ENCODE data around the gene SLC44A3.

DNA sequence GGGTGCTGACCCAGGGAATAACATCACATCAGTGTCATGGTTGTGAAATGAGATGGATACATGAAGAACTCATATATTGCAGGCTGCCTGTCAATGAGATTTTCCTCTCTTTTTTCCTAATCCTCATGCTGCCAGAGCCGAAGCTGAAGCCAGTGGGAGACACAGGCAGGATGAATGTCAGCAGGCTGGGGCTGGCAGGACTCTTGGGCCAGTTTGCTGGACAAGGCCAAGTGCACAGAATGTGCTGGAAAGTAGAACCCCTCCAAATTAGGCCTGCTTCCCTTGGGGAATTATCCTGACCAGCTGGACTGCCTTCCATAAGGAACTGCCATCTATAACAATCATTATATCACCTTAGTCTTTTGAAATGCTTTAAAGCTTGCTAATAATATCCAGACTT lies 31.4 kb downstream of the SLC44A3 start:
- TF ChIP-seq POLR2A (IDR thresholded peaks at IDR 0.05; ENCODE audit: low read depth, low read length) (no peak), CTCF (conservative IDR thresholded peaks at IDR 0.05; ENCODE audit: low read depth, low read length) (no peak), RAD21 (IDR thresholded peaks at IDR 0.05; ENCODE audit: low read length) (no peak), CEBPB (IDR thresholded peaks at IDR 0.05; ENCODE audit: low read depth, low read length) (no peak), MXI1 (IDR thresholded peaks at IDR 0.05; ENCODE audit: borderline replicate concordance, low read depth, low read length) (no peak), MAFK (IDR thresholded peaks at IDR 0.05; ENCODE audit: low read depth, low read length) (no peak), CHD1 (IDR thresholded peaks at IDR 0.05; ENCODE audit: low read depth, low read length) (no peak)
- TF ChIP-seq, protein P1, sequence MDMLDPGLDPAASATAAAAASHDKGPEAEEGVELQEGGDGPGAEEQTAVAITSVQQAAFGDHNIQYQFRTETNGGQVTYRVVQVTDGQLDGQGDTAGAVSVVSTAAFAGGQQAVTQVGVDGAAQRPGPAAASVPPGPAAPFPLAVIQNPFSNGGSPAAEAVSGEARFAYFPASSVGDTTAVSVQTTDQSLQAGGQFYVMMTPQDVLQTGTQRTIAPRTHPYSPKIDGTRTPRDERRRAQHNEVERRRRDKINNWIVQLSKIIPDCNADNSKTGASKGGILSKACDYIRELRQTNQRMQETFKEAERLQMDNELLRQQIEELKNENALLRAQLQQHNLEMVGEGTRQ (IDR thresholded peaks at IDR 0.05; ENCODE audit: low read depth, low read length) = no peak

All from IMR-90 (cell line).